IPS-18a (cell line): Measurements from ENCODE around the gene RNF212.

Experiments
- H3K27ac ChIP-seq: one replicate; pipeline ENCODE4 v1.5.1; 2013; ENCODE audit warnings: low read length
- H3K27me3 ChIP-seq: one replicate; pipeline ENCODE4 v1.6.1; 2013; ENCODE audit warnings: mild to moderate bottlenecking, low read length; ENCODE audit not compliant: control insufficient read depth, insufficient read depth
- H3K36me3 ChIP-seq: one replicate; pipeline ENCODE4 v1.6.1; 2013; ENCODE audit warnings: low read depth, low read length; ENCODE audit not compliant: control insufficient read depth
- H3K4me1 ChIP-seq: one replicate; pipeline ENCODE4 v1.6.1; 2013; ENCODE audit warnings: low read depth, low read length; ENCODE audit not compliant: control insufficient read depth
- H3K4me3 ChIP-seq: one replicate; pipeline ENCODE4 v1.5.1; 2013; ENCODE audit warnings: low read length
- H3K9ac ChIP-seq: one replicate; pipeline ENCODE4 v1.6.1; 2013; ENCODE audit warnings: mild to moderate bottlenecking, low read length, moderate library complexity
- H3K9me3 ChIP-seq: one replicate; pipeline ENCODE4 v1.6.1; 2013; ENCODE audit warnings: low read depth, low read length; ENCODE audit not compliant: control insufficient read depth

The RNF212 gene, protein sequence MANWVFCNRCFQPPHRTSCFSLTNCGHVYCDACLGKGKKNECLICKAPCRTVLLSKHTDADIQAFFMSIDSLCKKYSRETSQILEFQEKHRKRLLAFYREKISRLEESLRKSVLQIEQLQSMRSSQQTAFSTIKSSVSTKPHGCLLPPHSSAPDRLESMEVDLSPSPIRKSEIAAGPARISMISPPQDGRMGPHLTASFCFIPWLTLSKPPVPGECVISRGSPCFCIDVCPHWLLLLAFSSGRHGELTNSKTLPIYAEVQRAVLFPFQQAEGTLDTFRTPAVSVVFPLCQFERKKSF

GRCh38 chr4:1113311-1114009 lies at the start of gene RNF212:
Gene RNF212, minus strand, starts transcription at chr4:1113564. Its CDS starts 100 bp downstream, at chr4:1113464.
- Histone ChIP-seq H3K27ac (no peak within 1 kb of the TSS), H3K27me3 (peaks cover 50% of the 10 kb centered on the region), H3K9me3 (no peaks in the 10 kb centered on the region), H3K4me1 (no peaks in the 10 kb centered on the region), H3K9ac (no peak within 1 kb of the TSS), H3K36me3 (no peaks in the 10 kb centered on the region), H3K4me3 (peak within 1 kb of the TSS; percentile 54)

- Histone ChIP-seq H3K27me3 (no peaks in the 10 kb centered on the region), H3K4me1 (no peaks in the 10 kb centered on the region), H3K27ac (no peak overlapping the region), H3K36me3 (no peaks in the 10 kb centered on the region), H3K9me3 (peaks cover 4% of the 10 kb centered on the region), H3K4me3 (no peak overlapping the region), H3K9ac (no peak overlapping the region)
Measured at GRCh38 chr4:1160351-1160750, 47.0 kb upstream of the RNF212 start.

DNA sequence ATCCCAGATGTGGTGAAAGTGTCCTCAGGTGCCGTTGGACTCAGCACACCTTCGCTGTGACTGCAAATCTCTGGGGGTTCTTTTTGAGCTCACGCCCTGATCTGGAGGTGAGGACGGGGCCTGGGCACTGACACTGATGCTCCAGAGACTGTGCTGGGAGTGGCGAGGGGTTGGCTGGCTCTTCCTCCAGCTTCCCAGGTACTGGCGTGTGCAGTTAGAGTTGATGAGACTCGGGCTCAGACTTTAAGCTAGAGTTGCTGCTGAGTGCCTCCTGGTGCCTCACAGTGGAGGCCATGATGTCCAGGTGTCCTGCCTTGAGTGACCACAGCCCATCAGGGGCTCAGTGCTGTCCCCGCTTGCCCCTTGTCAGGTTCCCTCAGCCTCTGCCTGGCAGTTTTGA lies 42.7 kb upstream of the RNF212 start:
- Histone ChIP-seq H3K9me3 (peaks cover 4% of the 10 kb centered on the region), H3K4me1 (no peaks in the 10 kb centered on the region), H3K27ac (no peak overlapping the region), H3K27me3 (no peaks in the 10 kb centered on the region), H3K9ac (no peak overlapping the region), H3K4me3 (no peak overlapping the region), H3K36me3 (no peaks in the 10 kb centered on the region)

GRCh38 chr4:1155314-1155713 lies 42.0 kb upstream of the RNF212 start:
- no peaks in the 10 kb centered on the region for H3K36me3 ChIP-seq
- H3K4me3 ChIP-seq, result no peak overlapping the region
- H3K27me3 ChIP-seq, result no peaks in the 10 kb centered on the region
- no peak overlapping the region for H3K27ac ChIP-seq
- peaks cover 4% of the 10 kb centered on the region for H3K9me3 ChIP-seq
- H3K4me1 ChIP-seq, result no peaks in the 10 kb centered on the region
- H3K9ac ChIP-seq, result no peak overlapping the region

- Histone ChIP-seq H3K9me3 (peaks cover 4% of the 10 kb centered on the region), H3K9ac (no peak overlapping the region), H3K36me3 (no peaks in the 10 kb centered on the region), H3K27me3 (no peaks in the 10 kb centered on the region), H3K27ac (no peak overlapping the region), H3K4me3 (no peak overlapping the region), H3K4me1 (no peaks in the 10 kb centered on the region)
Measured at GRCh38 chr4:1154523-1155182, 41.3 kb upstream of the RNF212 start.

GRCh38 chr4:1154126-1154522 lies 40.8 kb upstream of the RNF212 start:
- H3K27me3 ChIP-seq, result no peaks in the 10 kb centered on the region
- H3K9ac ChIP-seq, result no peak overlapping the region
- H3K4me1 ChIP-seq, result no peaks in the 10 kb centered on the region
- H3K9me3 ChIP-seq, result peaks cover 4% of the 10 kb centered on the region
- no peaks in the 10 kb centered on the region for H3K36me3 ChIP-seq
- no peak overlapping the region for H3K27ac ChIP-seq
- H3K4me3 ChIP-seq, result no peak overlapping the region

GRCh38 chr4:1153567-1154090 lies 40.3 kb upstream of the RNF212 start:
- Histone ChIP-seq H3K27me3 (no peaks in the 10 kb centered on the region), H3K9me3 (peaks cover 4% of the 10 kb centered on the region)

GRCh38 chr4:1152290-1152689 lies 38.9 kb upstream of the RNF212 start:
- H3K36me3 ChIP-seq, result no peaks in the 10 kb centered on the region
- H3K9ac ChIP-seq, result no peak overlapping the region
- no peaks in the 10 kb centered on the region for H3K9me3 ChIP-seq
- no peak overlapping the region for H3K27ac ChIP-seq
- no peaks in the 10 kb centered on the region for H3K4me1 ChIP-seq
- no peak overlapping the region for H3K4me3 ChIP-seq
- H3K27me3 ChIP-seq, result no peaks in the 10 kb centered on the region

More at GRCh38 chr4:1153567-1154090, 40.3 kb upstream of the RNF212 start:
- H3K27ac ChIP-seq, result no peak overlapping the region
- no peak overlapping the region for H3K4me3 ChIP-seq
- H3K4me1 ChIP-seq, result no peaks in the 10 kb centered on the region
- no peaks in the 10 kb centered on the region for H3K36me3 ChIP-seq
- no peak overlapping the region for H3K9ac ChIP-seq

GRCh38 chr4:1151541-1151940 lies 38.2 kb upstream of the RNF212 start:
- Histone ChIP-seq H3K27me3 (no peaks in the 10 kb centered on the region), H3K36me3 (no peaks in the 10 kb centered on the region), H3K4me3 (no peak overlapping the region), H3K4me1 (no peaks in the 10 kb centered on the region), H3K27ac (no peak overlapping the region), H3K9me3 (no peaks in the 10 kb centered on the region), H3K9ac (no peak overlapping the region)

- H3K27me3 ChIP-seq, result no peaks in the 10 kb centered on the region
- no peaks in the 10 kb centered on the region for H3K9me3 ChIP-seq
- H3K36me3 ChIP-seq, result no peaks in the 10 kb centered on the region
- no peak overlapping the region for H3K4me3 ChIP-seq
- no peak overlapping the region for H3K9ac ChIP-seq
- H3K27ac ChIP-seq, result no peak overlapping the region
- H3K4me1 ChIP-seq, result no peaks in the 10 kb centered on the region
Measured at GRCh38 chr4:1150875-1151274, 37.5 kb upstream of the RNF212 start.

DNA sequence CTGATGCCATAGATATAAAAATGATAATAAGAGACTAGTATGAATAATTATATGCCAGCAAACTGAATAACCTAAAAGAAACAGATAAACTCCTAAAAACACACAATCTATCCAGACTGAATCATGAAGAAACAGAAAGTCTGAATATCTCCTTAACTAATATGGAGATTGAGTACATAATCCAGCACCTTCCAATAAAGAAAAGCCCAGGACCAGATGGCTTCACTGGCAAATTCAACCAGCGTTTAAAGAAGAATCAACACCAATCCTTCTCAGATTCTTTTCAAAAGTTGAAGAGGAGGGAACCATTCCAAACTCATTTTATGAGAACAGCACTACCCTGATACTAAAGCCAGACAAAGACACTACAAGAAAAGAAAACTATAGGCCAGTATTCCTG lies 26.5 kb upstream of the RNF212 start:
- no peaks in the 10 kb centered on the region for H3K36me3 ChIP-seq
- H3K9ac ChIP-seq, result no peak overlapping the region
- no peaks in the 10 kb centered on the region for H3K4me1 ChIP-seq
- no peaks in the 10 kb centered on the region for H3K27me3 ChIP-seq
- no peaks in the 10 kb centered on the region for H3K9me3 ChIP-seq
- H3K4me3 ChIP-seq, result no peak overlapping the region
- no peak overlapping the region for H3K27ac ChIP-seq
